ENCODE data around the gene TBCEL. TPM values are rescaled to one million over a fixed set of nuclear protein-coding genes. Genes with fewer than 3 reads are reported as not detected.

Gene TBCEL
- total RNA-seq, 6 experiments from 2014 or later, result 15.0 to 23.4 (median 18.2) TPM

GRCh38 chr11:121054266-121054665 is 30.4 kb downstream of the TBCEL start:
- no peak overlapping the region for H3K4me3 Mint-ChIP-seq
- no peaks in the 10 kb centered on the region for H3K27me3 Mint-ChIP-seq (ENCODE audit: insufficient read depth)
- DNase-seq, result no peak
- no peaks in the 10 kb centered on the region for H3K9me3 Mint-ChIP-seq
- peaks cover 23% of the 10 kb centered on the region for H3K36me3 Mint-ChIP-seq (ENCODE audit: low read depth)
- TF ChIP-seq, protein P1, sequence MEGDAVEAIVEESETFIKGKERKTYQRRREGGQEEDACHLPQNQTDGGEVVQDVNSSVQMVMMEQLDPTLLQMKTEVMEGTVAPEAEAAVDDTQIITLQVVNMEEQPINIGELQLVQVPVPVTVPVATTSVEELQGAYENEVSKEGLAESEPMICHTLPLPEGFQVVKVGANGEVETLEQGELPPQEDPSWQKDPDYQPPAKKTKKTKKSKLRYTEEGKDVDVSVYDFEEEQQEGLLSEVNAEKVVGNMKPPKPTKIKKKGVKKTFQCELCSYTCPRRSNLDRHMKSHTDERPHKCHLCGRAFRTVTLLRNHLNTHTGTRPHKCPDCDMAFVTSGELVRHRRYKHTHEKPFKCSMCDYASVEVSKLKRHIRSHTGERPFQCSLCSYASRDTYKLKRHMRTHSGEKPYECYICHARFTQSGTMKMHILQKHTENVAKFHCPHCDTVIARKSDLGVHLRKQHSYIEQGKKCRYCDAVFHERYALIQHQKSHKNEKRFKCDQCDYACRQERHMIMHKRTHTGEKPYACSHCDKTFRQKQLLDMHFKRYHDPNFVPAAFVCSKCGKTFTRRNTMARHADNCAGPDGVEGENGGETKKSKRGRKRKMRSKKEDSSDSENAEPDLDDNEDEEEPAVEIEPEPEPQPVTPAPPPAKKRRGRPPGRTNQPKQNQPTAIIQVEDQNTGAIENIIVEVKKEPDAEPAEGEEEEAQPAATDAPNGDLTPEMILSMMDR (IDR thresholded peaks at IDR 0.05), result no peak
- H3K27ac Mint-ChIP-seq, result no peak overlapping the region
- H3K4me1 Mint-ChIP-seq (ENCODE audit: low read depth), result no peaks in the 10 kb centered on the region

GRCh38 chr11:121055076-121055475 is 31.2 kb downstream of the TBCEL start:
- TF ChIP-seq, protein P1 (IDR thresholded peaks at IDR 0.05), result no peak
- Mint-ChIP-seq H3K4me1 (ENCODE audit: low read depth) (no peaks in the 10 kb centered on the region), H3K27ac (no peak overlapping the region), H3K4me3 (no peak overlapping the region), H3K36me3 (ENCODE audit: low read depth) (peaks cover 23% of the 10 kb centered on the region), H3K27me3 (ENCODE audit: insufficient read depth) (no peaks in the 10 kb centered on the region), H3K9me3 (no peaks in the 10 kb centered on the region)
- DNase-seq, result no peak

- H3K9me3 Mint-ChIP-seq, result no peaks in the 10 kb centered on the region
- no peak for DNase-seq
- H3K36me3 Mint-ChIP-seq (ENCODE audit: low read depth), result peaks cover 23% of the 10 kb centered on the region
- H3K27me3 Mint-ChIP-seq (ENCODE audit: insufficient read depth), result no peaks in the 10 kb centered on the region
- TF ChIP-seq, protein P1 (IDR thresholded peaks at IDR 0.05), result no peak
- no peaks in the 10 kb centered on the region for H3K4me1 Mint-ChIP-seq (ENCODE audit: low read depth)
- H3K4me3 Mint-ChIP-seq, result no peak overlapping the region
- H3K27ac Mint-ChIP-seq, result no peak overlapping the region
These were observed 34.0 kb downstream of the TBCEL start for GRCh38 chr11:121057922-121058321.

GRCh38 chr11:121058941-121059340 is 35.0 kb downstream of the TBCEL start:
- H3K27ac Mint-ChIP-seq, result no peak overlapping the region
- DNase-seq, result no peak
- no peak overlapping the region for H3K4me3 Mint-ChIP-seq
- peaks cover 24% of the 10 kb centered on the region for H3K36me3 Mint-ChIP-seq (ENCODE audit: low read depth)
- H3K9me3 Mint-ChIP-seq, result no peaks in the 10 kb centered on the region
- no peaks in the 10 kb centered on the region for H3K4me1 Mint-ChIP-seq (ENCODE audit: low read depth)
- TF ChIP-seq, protein P1 (IDR thresholded peaks at IDR 0.05), result no peak
- H3K27me3 Mint-ChIP-seq (ENCODE audit: insufficient read depth), result no peaks in the 10 kb centered on the region

- no peak for DNase-seq
- H3K27me3 Mint-ChIP-seq (ENCODE audit: insufficient read depth), result no peaks in the 10 kb centered on the region
- H3K36me3 Mint-ChIP-seq (ENCODE audit: low read depth), result peaks cover 19% of the 10 kb centered on the region
These were observed 35.7 kb downstream of the TBCEL start for GRCh38 chr11:121059605-121060004.

More at GRCh38 chr11:121059605-121060004, 35.7 kb downstream of the TBCEL start:
- Mint-ChIP-seq H3K4me3 (no peak overlapping the region), H3K9me3 (no peaks in the 10 kb centered on the region), H3K27ac (no peak overlapping the region), H3K4me1 (ENCODE audit: low read depth) (no peaks in the 10 kb centered on the region)
- TF ChIP-seq, protein P1 (IDR thresholded peaks at IDR 0.05), result no peak
